Liver (tissue), 9 donors: ENCODE data around the gene DAO. TPM values are rescaled to one million over a fixed set of nuclear protein-coding genes. Genes with fewer than 3 reads are reported as not detected.

ENCODE experiments used
- DNase-seq: peaks from one replicate; pipeline ENCODE4 v3.0.0-alpha.2; 2017; ENCODE audit warnings: low spot score
- H3K27ac ChIP-seq, 2 donors: one replicate each; pipeline ENCODE4 v1.7.0; 2013; ENCODE audit warnings: inconsistent platforms in 2 of 2, low read length in 2 of 2, control low read depth in 1 of 2, low read depth in 1 of 2, mild to moderate bottlenecking in 1 of 2
- H3K27me3 ChIP-seq, 4 donors: one replicate each; pipeline versions ENCODE4 v1.6.1 to v1.7.0; 2013; ENCODE audit warnings: low read length in 3 of 4, inconsistent platforms in 1 of 4, mild to moderate bottlenecking in 1 of 4, moderate library complexity in 1 of 4; ENCODE audit not compliant: control insufficient read depth in 4 of 4, insufficient read depth in 4 of 4
- H3K36me3 ChIP-seq, 4 donors: one replicate each; pipeline versions ENCODE4 v1.6.1 to v1.7.0; 2013; ENCODE audit warnings: low read length in 3 of 4, mild to moderate bottlenecking in 3 of 4, low read depth in 1 of 4, moderate library complexity in 1 of 4; ENCODE audit not compliant: control insufficient read depth in 4 of 4, insufficient read depth in 3 of 4
- H3K4me1 ChIP-seq, 4 donors: one replicate each; pipeline versions ENCODE4 v1.6.1 to v1.7.0; 2013; ENCODE audit warnings: low read length in 3 of 4, mild to moderate bottlenecking in 3 of 4, moderate library complexity in 1 of 4; ENCODE audit not compliant: control insufficient read depth in 4 of 4, insufficient read depth in 4 of 4
- H3K4me3 ChIP-seq, 3 donors: one replicate each; pipeline versions ENCODE4 v1.6.1 to v1.7.0; 2013; ENCODE audit warnings: low read length in 3 of 3, control low read depth in 1 of 3, low read depth in 1 of 3, mild to moderate bottlenecking in 1 of 3
- H3K9ac ChIP-seq, 2 donors: one replicate each; pipeline ENCODE4 v1.7.0; 2013; ENCODE audit warnings: low read length in 2 of 2, mild to moderate bottlenecking in 2 of 2, moderate library complexity in 2 of 2, control low read depth in 1 of 2, low read depth in 1 of 2
- H3K9me3 ChIP-seq, 4 donors: one replicate each; pipeline versions ENCODE4 v1.6.1 to v1.7.0; 2013; ENCODE audit warnings: low read length in 3 of 4; ENCODE audit not compliant: control insufficient read depth in 4 of 4
- EGR1 ChIP-seq, 2 donors: IDR thresholded peaks; 2 replicates each; pipeline ENCODE4 v1.6.1; 2016 to 2018; ENCODE audit warnings: antibody characterized with exemption in 2 of 2, low read depth in 2 of 2
- FOXA1 ChIP-seq: IDR thresholded peaks from 2 replicates; pipeline ENCODE4 v1.6.1; 2016; ENCODE audit warnings: antibody characterized with exemption
- FOXA2 ChIP-seq: IDR thresholded peaks from 2 replicates; pipeline ENCODE4 v1.6.1; 2016; ENCODE audit warnings: antibody characterized with exemption
- GABPA ChIP-seq, 2 donors: IDR thresholded peaks in 1 of 2; conservative IDR thresholded peaks in 1 of 2; 2 replicates each; pipeline ENCODE4 v1.6.1; 2016; ENCODE audit warnings: antibody characterized with exemption in 2 of 2, mild to moderate bottlenecking in 1 of 2, moderate library complexity in 1 of 2
- HNF4A ChIP-seq, 2 donors: conservative IDR thresholded peaks; 2 replicates each; pipeline ENCODE4 v1.6.1; 2016; ENCODE audit warnings: antibody characterized with exemption in 2 of 2, mild to moderate bottlenecking in 2 of 2
- HNF4G ChIP-seq: IDR thresholded peaks from 2 replicates; pipeline ENCODE4 v1.6.1; 2016; ENCODE audit warnings: antibody characterized with exemption
- JUND ChIP-seq, 2 donors: IDR thresholded peaks; 2 replicates each; pipeline ENCODE4 v1.6.1; 2016; ENCODE audit warnings: antibody characterized with exemption in 2 of 2
- MAX ChIP-seq: IDR thresholded peaks from 2 replicates; pipeline ENCODE4 v1.6.1; 2016; ENCODE audit warnings: antibody characterized with exemption
- NR2F2 ChIP-seq: IDR thresholded peaks from 2 replicates; pipeline ENCODE4 v1.6.1; 2016; ENCODE audit warnings: antibody characterized with exemption
- RAD21 ChIP-seq, 2 donors: IDR thresholded peaks; 2 replicates each; pipeline ENCODE4 v1.6.1; 2016; ENCODE audit warnings: antibody characterized with exemption in 2 of 2, mild to moderate bottlenecking in 2 of 2
- REST ChIP-seq: IDR thresholded peaks from 2 replicates; pipeline ENCODE4 v1.6.1; 2016; ENCODE audit warnings: antibody characterized with exemption, mild to moderate bottlenecking
- RXRA ChIP-seq, 2 donors: IDR thresholded peaks; 2 replicates each; pipeline ENCODE4 v1.6.1; 2017 to 2018; ENCODE audit warnings: antibody characterized with exemption in 2 of 2, mild to moderate bottlenecking in 1 of 2
- SP1 ChIP-seq: IDR thresholded peaks from 2 replicates; pipeline ENCODE4 v1.6.1; 2018; ENCODE audit warnings: antibody characterized with exemption, mild to moderate bottlenecking
- TAF1 ChIP-seq: conservative IDR thresholded peaks from 2 replicates; pipeline ENCODE4 v1.6.1; 2016; ENCODE audit warnings: antibody characterized with exemption, mild to moderate bottlenecking
- YY1 ChIP-seq: IDR thresholded peaks from 2 replicates; pipeline ENCODE4 v1.6.1; 2016; ENCODE audit warnings: antibody characterized with exemption, mild to moderate bottlenecking
- WGBS: extraction: QIAGEN DNeasy Blood & Tissue Kit; methylation state at CpG from one replicate; pipeline ENCODE4 v1.1.7; 2013; 5-methylcytosine and 5-hydroxymethylcytosine counted together
- polyA plus RNA-seq, 2 donors: library from polyadenylated mRNA; stranded (reverse) in 1 of 2; unstranded in 1 of 2; fragments of 200-250 nt in 1 of 2; fragments of >200 nt in 1 of 2; fragmentation: Nextera tagmentation in 1 of 2; extraction: Ambion mirVana in 1 of 2; gene quantifications; one replicate each; pipeline versions ENCODE4 v1.2.1 to v1.2.3, GENCODE V29; 2013 to 2015
- total RNA-seq, 2 donors: library from RNA; depleted of rRNA; stranded (reverse); fragments of >200 nt; gene quantifications; one replicate each; pipeline ENCODE4 v1.2.3, GENCODE V29; 2014
- TF ChIP-seq, protein P1 (sequence below): IDR thresholded peaks from 2 replicates; pipeline ENCODE4 v1.6.1; 2016; ENCODE audit warnings: antibody characterized with exemption
- TF ChIP-seq, protein P2 (sequence below): fragments of 150-350 bp; IDR thresholded peaks from 2 replicates; pipeline ENCODE4 v1.5.1; 2017; ENCODE audit warnings: improper control_type of control experiment, low read depth, low read length; ENCODE audit not compliant: missing input control
- TF ChIP-seq, protein P3 (sequence below): IDR thresholded peaks from 2 replicates; pipeline ENCODE4 v1.6.1; 2016; ENCODE audit warnings: antibody characterized with exemption
- donor health status: healthy.
- donor health status: healthy.
- donor health status: healthy.
- donor health status: healthy.
- donor health status: healthy.

DAO gene
- total and polyA plus RNA-seq, 4 donors = 0.84 to 51.4 (median 22.9) TPM

- 88% methylated on average over 13 of the region's 13 CpGs for WGBS
- no peak overlapping the region for H3K9ac ChIP-seq
- no peaks in the 10 kb centered on the region for H3K4me1 ChIP-seq
- DNase-seq = no peak
- H3K36me3 ChIP-seq = no peaks in the 10 kb centered on the region
- no peaks in the 10 kb centered on the region for H3K27me3 ChIP-seq
- no peak overlapping the region for H3K4me3 ChIP-seq
- no peaks in the 10 kb centered on the region for H3K9me3 ChIP-seq
- H3K27ac ChIP-seq = no peak overlapping the region
- TF ChIP-seq TAF1 = no peak
- no peak for TF ChIP-seq FOXA1
- TF ChIP-seq GABPA (IDR thresholded peaks at IDR 0.05 in 1 of 2, conservative IDR thresholded peaks at IDR 0.05 in 1 of 2) = no peak
- TF ChIP-seq HNF4G = no peak
- TF ChIP-seq FOXA2 = no peak
- no peak for TF ChIP-seq YY1
- no peak for TF ChIP-seq MAX
- TF ChIP-seq, protein P1, sequence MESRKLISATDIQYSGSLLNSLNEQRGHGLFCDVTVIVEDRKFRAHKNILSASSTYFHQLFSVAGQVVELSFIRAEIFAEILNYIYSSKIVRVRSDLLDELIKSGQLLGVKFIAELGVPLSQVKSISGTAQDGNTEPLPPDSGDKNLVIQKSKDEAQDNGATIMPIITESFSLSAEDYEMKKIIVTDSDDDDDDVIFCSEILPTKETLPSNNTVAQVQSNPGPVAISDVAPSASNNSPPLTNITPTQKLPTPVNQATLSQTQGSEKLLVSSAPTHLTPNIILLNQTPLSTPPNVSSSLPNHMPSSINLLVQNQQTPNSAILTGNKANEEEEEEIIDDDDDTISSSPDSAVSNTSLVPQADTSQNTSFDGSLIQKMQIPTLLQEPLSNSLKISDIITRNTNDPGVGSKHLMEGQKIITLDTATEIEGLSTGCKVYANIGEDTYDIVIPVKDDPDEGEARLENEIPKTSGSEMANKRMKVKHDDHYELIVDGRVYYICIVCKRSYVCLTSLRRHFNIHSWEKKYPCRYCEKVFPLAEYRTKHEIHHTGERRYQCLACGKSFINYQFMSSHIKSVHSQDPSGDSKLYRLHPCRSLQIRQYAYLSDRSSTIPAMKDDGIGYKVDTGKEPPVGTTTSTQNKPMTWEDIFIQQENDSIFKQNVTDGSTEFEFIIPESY = no peak
- TF ChIP-seq NR2F2 = no peak
- TF ChIP-seq RXRA (IDR thresholded peaks at IDR 0.05) = no peak
- TF ChIP-seq, protein P2, sequence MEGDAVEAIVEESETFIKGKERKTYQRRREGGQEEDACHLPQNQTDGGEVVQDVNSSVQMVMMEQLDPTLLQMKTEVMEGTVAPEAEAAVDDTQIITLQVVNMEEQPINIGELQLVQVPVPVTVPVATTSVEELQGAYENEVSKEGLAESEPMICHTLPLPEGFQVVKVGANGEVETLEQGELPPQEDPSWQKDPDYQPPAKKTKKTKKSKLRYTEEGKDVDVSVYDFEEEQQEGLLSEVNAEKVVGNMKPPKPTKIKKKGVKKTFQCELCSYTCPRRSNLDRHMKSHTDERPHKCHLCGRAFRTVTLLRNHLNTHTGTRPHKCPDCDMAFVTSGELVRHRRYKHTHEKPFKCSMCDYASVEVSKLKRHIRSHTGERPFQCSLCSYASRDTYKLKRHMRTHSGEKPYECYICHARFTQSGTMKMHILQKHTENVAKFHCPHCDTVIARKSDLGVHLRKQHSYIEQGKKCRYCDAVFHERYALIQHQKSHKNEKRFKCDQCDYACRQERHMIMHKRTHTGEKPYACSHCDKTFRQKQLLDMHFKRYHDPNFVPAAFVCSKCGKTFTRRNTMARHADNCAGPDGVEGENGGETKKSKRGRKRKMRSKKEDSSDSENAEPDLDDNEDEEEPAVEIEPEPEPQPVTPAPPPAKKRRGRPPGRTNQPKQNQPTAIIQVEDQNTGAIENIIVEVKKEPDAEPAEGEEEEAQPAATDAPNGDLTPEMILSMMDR = no peak
- no peak for TF ChIP-seq HNF4A (conservative IDR thresholded peaks at IDR 0.05)
- TF ChIP-seq, protein P3, sequence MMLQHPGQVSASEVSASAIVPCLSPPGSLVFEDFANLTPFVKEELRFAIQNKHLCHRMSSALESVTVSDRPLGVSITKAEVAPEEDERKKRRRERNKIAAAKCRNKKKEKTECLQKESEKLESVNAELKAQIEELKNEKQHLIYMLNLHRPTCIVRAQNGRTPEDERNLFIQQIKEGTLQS = no peak
- TF ChIP-seq SP1 = no peak
- no peak for TF ChIP-seq EGR1 (IDR thresholded peaks at IDR 0.05; ENCODE audit: low read depth in 2 of 2)
- no peak for TF ChIP-seq JUND (IDR thresholded peaks at IDR 0.05)
- no peak for TF ChIP-seq RAD21 (IDR thresholded peaks at IDR 0.05)
- TF ChIP-seq REST = no peak
Measured at GRCh38 chr12:108938247-108938924, 58.5 kb downstream of the DAO start.
